Measurements from ENCODE around the gene FAM193A.
"Not testable (repeated sequence)": the region's sequence is repeated elsewhere in the genome, so short reads cannot be mapped to it uniquely, and the experiment has no call there.

DNA sequence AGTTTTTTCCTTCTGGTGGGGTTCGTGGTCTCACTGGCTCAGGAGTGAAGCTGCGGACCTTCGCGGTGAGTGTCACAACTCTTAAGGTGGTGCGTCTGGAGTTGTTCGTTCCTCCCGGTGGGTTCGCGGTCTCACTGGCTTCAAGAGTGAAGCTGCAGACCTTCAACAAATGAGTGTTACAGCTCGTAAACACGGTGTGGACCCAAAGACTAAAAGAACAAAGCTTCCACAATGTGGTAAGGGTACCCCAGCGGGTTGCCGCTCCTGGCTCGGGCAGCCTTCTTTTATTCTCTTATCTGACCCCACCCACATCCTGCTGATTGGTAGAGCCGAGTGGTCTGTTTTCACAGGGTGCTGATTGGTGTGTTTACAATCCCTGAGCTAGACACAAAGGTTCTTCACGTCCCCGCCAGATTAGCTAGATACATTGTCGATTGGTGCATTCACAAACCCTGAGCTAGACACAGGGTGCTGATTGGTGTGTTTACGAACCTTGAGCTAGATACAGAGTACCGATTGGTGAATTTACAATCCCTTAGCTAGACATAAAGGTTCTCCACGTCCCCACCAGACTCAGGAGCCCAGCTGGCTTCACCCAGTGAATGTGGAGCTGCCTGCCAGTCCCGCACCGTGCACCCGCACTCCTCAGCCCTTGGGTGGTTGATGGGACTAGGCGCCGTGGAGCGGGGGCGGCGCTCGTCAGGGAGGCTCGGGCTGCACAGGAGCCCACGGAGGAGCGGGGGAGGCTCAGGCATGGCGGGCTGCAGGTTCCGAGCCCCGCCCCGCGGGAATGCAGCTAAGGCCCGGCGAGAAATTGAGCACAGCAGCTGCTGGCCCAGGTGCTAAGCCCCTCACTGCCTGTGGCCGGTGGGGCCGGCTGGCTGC is 226.3 kb downstream of the FAM193A start:
- TF ChIP-seq POLR2A (IDR thresholded peaks at IDR 0.05); POLR2AphosphoS5 (IDR thresholded peaks at IDR 0.05; ENCODE audit: insufficient read depth in 1 of 2, low read depth in 1 of 2): not testable (repeated sequence)
- TF ChIP-seq, protein P1, sequence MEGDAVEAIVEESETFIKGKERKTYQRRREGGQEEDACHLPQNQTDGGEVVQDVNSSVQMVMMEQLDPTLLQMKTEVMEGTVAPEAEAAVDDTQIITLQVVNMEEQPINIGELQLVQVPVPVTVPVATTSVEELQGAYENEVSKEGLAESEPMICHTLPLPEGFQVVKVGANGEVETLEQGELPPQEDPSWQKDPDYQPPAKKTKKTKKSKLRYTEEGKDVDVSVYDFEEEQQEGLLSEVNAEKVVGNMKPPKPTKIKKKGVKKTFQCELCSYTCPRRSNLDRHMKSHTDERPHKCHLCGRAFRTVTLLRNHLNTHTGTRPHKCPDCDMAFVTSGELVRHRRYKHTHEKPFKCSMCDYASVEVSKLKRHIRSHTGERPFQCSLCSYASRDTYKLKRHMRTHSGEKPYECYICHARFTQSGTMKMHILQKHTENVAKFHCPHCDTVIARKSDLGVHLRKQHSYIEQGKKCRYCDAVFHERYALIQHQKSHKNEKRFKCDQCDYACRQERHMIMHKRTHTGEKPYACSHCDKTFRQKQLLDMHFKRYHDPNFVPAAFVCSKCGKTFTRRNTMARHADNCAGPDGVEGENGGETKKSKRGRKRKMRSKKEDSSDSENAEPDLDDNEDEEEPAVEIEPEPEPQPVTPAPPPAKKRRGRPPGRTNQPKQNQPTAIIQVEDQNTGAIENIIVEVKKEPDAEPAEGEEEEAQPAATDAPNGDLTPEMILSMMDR (IDR thresholded peaks at IDR 0.05), result not testable (repeated sequence)
